ENCODE results near the gene ADAT1. TPM values are rescaled to one million over a fixed set of nuclear protein-coding genes. Genes with fewer than 3 reads are reported as not detected.

The ADAT1 gene
- total and polyA plus RNA-seq, 10 donors = 13.2 to 120 (median 59.7) TPM

- H3K9me3 ChIP-seq = no peaks in the 10 kb centered on the region
- no peaks in the 10 kb centered on the region for H3K36me3 ChIP-seq
- H3K4me3 ChIP-seq = peak overlapping the region; percentile 59 to 100 (median 81)
- DNase-seq = peak; percentile 83
- intact Hi-C loops (cut with DNase I; ENCODE audit: low total_unique reads) = loop anchor here (10.0 kb wide), 1 partner anchor 90 kb away; the partner anchor contains the start of gene TMEM170A
- H3K4me1 ChIP-seq = peaks cover 6 to 36% (median 23%) of the 10 kb centered on the region in 6 donors
- 2 to 9% (median 2%) methylated on average over 15 to 26 of the region's 26 CpGs for WGBS, 5 donors
- H3K27me3 ChIP-seq (replicated peaks in 1 of 7) = no peaks in the 10 kb centered on the region
- H3K27ac ChIP-seq = peak overlapping the region; percentile 38 to 84 (median 80)
- TF ChIP-seq POLR2AphosphoS5 (IDR thresholded peaks at IDR 0.05) = peak in 2 of 3 donors; percentile 21 to 54
- TF ChIP-seq, protein P1, sequence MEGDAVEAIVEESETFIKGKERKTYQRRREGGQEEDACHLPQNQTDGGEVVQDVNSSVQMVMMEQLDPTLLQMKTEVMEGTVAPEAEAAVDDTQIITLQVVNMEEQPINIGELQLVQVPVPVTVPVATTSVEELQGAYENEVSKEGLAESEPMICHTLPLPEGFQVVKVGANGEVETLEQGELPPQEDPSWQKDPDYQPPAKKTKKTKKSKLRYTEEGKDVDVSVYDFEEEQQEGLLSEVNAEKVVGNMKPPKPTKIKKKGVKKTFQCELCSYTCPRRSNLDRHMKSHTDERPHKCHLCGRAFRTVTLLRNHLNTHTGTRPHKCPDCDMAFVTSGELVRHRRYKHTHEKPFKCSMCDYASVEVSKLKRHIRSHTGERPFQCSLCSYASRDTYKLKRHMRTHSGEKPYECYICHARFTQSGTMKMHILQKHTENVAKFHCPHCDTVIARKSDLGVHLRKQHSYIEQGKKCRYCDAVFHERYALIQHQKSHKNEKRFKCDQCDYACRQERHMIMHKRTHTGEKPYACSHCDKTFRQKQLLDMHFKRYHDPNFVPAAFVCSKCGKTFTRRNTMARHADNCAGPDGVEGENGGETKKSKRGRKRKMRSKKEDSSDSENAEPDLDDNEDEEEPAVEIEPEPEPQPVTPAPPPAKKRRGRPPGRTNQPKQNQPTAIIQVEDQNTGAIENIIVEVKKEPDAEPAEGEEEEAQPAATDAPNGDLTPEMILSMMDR (IDR thresholded peaks at IDR 0.05 in 8 of 11, conservative IDR thresholded peaks at IDR 0.05 in 3 of 11) = no peak
These were observed 67.8 kb downstream of the ADAT1 start for GRCh38 chr16:75555213-75555706.

- Histone ChIP-seq H3K27ac (peak overlapping the region in 7 of 8 donors; percentile 2 to 78 (median 64)), H3K4me3 (no peak overlapping the region), H3K4me1 (peaks cover 6 to 42% (median 26%) of the 10 kb centered on the region in 6 donors), H3K36me3 (no peaks in the 10 kb centered on the region), H3K9me3 (no peaks in the 10 kb centered on the region), H3K27me3 (replicated peaks in 1 of 7) (no peaks in the 10 kb centered on the region)
- no peak for DNase-seq
- intact Hi-C loops (cut with DNase I; ENCODE audit: low total_unique reads) = loop anchor here (10.0 kb wide), 1 partner anchor 88 kb away; the partner anchor contains the start of gene TMEM170A
- peak in 1 of 3 donors; percentile 49 for TF ChIP-seq POLR2AphosphoS5 (IDR thresholded peaks at IDR 0.05)
- TF ChIP-seq, protein P1 (IDR thresholded peaks at IDR 0.05 in 8 of 11, conservative IDR thresholded peaks at IDR 0.05 in 3 of 11) = no peak
- WGBS, 5 donors = 51 to 75% (median 59%) methylated on average over 2 of the region's 2 CpGs
These were observed 70.1 kb downstream of the ADAT1 start for GRCh38 chr16:75552951-75553350.

DNA sequence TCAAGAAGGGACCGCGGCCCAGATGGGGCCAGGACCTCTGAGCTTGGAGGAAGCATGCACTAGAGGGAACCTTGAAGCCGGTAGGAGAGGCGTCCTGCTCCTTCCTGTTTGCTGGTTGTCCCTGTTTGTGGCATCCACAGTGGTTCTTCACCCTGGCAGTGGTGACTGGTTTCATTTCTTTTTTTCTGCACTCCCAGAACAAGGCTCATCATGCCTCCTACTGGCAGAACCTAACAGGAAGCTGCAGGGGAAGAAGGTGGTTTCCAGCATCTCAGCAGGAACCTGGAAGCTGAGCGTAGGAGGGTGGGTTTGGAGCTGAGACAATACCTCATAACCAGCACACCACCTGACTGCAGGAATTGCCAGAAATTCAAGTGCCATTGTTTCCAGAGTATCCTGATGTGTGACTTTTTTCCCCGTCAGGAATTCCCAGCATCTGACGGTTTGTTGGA is 72.8 kb downstream of the ADAT1 start:
- H3K4me3 ChIP-seq = peak overlapping the region in 2 of 8 donors; percentile 3 to 41
- H3K27me3 ChIP-seq (replicated peaks in 1 of 7) = no peaks in the 10 kb centered on the region
- intact Hi-C loops (cut with DNase I; ENCODE audit: low total_unique reads) = loop anchor here (10.0 kb wide), 1 partner anchor 85 kb away; the partner anchor contains the start of gene TMEM170A
- no peaks in the 10 kb centered on the region for H3K36me3 ChIP-seq
- TF ChIP-seq POLR2A (IDR thresholded peaks at IDR 0.05) (no peak), POLR2AphosphoS5 (IDR thresholded peaks at IDR 0.05) (peak in 2 of 3 donors; percentile 45 to 48)
- TF ChIP-seq, protein P1 (IDR thresholded peaks at IDR 0.05 in 8 of 11, conservative IDR thresholded peaks at IDR 0.05 in 3 of 11) = peak in 9 of 11 experiments; percentile 10 to 67 (median 55)
- 37 to 50% (median 42%) methylated on average over 7 of the region's 7 CpGs for WGBS, 5 donors
- H3K4me1 ChIP-seq = peaks cover 0 to 27% (median 15%) of the 10 kb centered on the region in 6 donors
- DNase-seq = no peak
- H3K9me3 ChIP-seq = no peaks in the 10 kb centered on the region
- H3K27ac ChIP-seq = peak overlapping the region in 6 of 8 donors; percentile 20 to 52 (median 42)

Other genes with a start within 250 kb of the ADAT1 start
- gene CFDP1, start 189.8 kb downstream of the ADAT1 start, total RNA-seq = 100 to 1,000 TPM in 6 of 7 donors, 10 to 100 TPM in 1; 56.1 to 153 (median 108) TPM
- gene CFDP1, start 189.8 kb downstream of the ADAT1 start, polyA plus RNA-seq = 100 to 1,000 TPM; 101 to 222 (median 108) TPM
- gene TMEM170A, start 158.6 kb downstream of the ADAT1 start, total RNA-seq = 10 to 100 TPM; 26.3 to 54.0 (median 34.2) TPM
- gene TMEM170A, start 158.6 kb downstream of the ADAT1 start, polyA plus RNA-seq = 10 to 100 TPM in 1 of 3 donors, 1 to 10 TPM in 2; 6.1 to 12.0 (median 6.4) TPM
- under 1 TPM in 6 of 7 donors, not detected in 1; 0.17 to 0.66 (median 0.26) TPM for gene CHST6, start 127.8 kb downstream of the ADAT1 start, total RNA-seq
- under 1 TPM; under 0.01 to 0.06 (median 0.02) TPM for gene CHST6, start 127.8 kb downstream of the ADAT1 start, polyA plus RNA-seq
- under 1 TPM in 2 of 7 donors, not detected in 5; 0.18 to 0.20 TPM for gene CHST5, start 87.2 kb downstream of the ADAT1 start, total RNA-seq
- under 1 TPM; 0.03 to 0.07 (median 0.06) TPM for gene CHST5, start 87.2 kb downstream of the ADAT1 start, polyA plus RNA-seq
- gene TMEM231, start 67.0 kb downstream of the ADAT1 start, total RNA-seq = 1 to 10 TPM; 2.7 to 6.7 (median 3.5) TPM
- 1 to 10 TPM; 2.2 to 3.3 (median 2.3) TPM for gene TMEM231, start 67.0 kb downstream of the ADAT1 start, polyA plus RNA-seq
- gene GABARAPL2, start 56.9 kb downstream of the ADAT1 start, total RNA-seq = 100 to 1,000 TPM; 111 to 133 (median 119) TPM
- gene GABARAPL2, start 56.9 kb downstream of the ADAT1 start, polyA plus RNA-seq = 100 to 1,000 TPM in 2 of 3 donors, 10 to 100 TPM in 1; 86.6 to 169 (median 130) TPM
- 10 to 100 TPM; 85.2 to 97.7 (median 89.6) TPM for gene KARS1, start 24.4 kb upstream of the ADAT1 start, total RNA-seq
- gene KARS1, start 24.4 kb upstream of the ADAT1 start, polyA plus RNA-seq = 10 to 100 TPM; 63.7 to 88.0 (median 83.2) TPM
- 10 to 100 TPM; 66.5 to 90.1 (median 75.4) TPM for gene TERF2IP, start 24.5 kb upstream of the ADAT1 start, total RNA-seq
- 10 to 100 TPM; 42.8 to 71.0 (median 64.4) TPM for gene TERF2IP, start 24.5 kb upstream of the ADAT1 start, polyA plus RNA-seq
- not detected for gene CPHXL2, start 53.7 kb upstream of the ADAT1 start, total RNA-seq
- gene CPHXL2, start 53.7 kb upstream of the ADAT1 start, polyA plus RNA-seq = under 1 TPM in 1 of 3 donors, not detected in 2; 0.06 TPM
- gene DUXB, start 78.2 kb upstream of the ADAT1 start, total RNA-seq = not detected
- gene DUXB, start 78.2 kb upstream of the ADAT1 start, polyA plus RNA-seq = not detected
- gene CPHXL, start 103.2 kb upstream of the ADAT1 start, total RNA-seq = not detected
- not detected for gene CPHXL, start 103.2 kb upstream of the ADAT1 start, polyA plus RNA-seq

Measured in spleen (tissue), 11 donors.